Keratinocyte (primary cell): Measurements from ENCODE around the gene TMEFF2. TPM values are rescaled to one million over a fixed set of nuclear protein-coding genes. Genes with fewer than 3 reads are reported as not detected.

Source experiments
- DNase-seq: peaks from one replicate; pipeline ENCODE4 v3.0.0-alpha.2; 2011; ENCODE audit warnings: low read depth, missing footprints, low spot score
- FAIRE-seq: peaks from 2 replicates; lab custom pipeline; 2011; peaks lifted over from hg19 to GRCh38; lab: Jason Lieb, UNC
- H2AFZ ChIP-seq: 2 replicates; pipeline ENCODE4 v1.6.0; 2012; ENCODE audit warnings: low read length, control low read depth, inconsistent platforms; ENCODE audit not compliant: control insufficient read depth
- H3K27ac ChIP-seq: 2 replicates; pipeline ENCODE4 v1.5.1; 2011; ENCODE audit warnings: low read length; ENCODE audit not compliant: control insufficient read depth, insufficient read depth
- H3K27me3 ChIP-seq: 3 replicates; pipeline ENCODE4 v1.6.0; 2011; ENCODE audit warnings: low read length; ENCODE audit not compliant: control insufficient read depth, insufficient read depth; ENCODE audit errors: extremely low read depth
- H3K36me3 ChIP-seq, 2 experiments: 2 replicates in 1 of 2; 3 replicates in 1 of 2; pipeline ENCODE4 v1.5.1; 2011; ENCODE audit warnings: low read length in 2 of 2, mild to moderate bottlenecking in 1 of 2; ENCODE audit not compliant: control insufficient read depth in 2 of 2, insufficient read depth in 2 of 2; ENCODE audit errors: extremely low read depth in 1 of 2
- H3K4me1 ChIP-seq: 3 replicates; pipeline ENCODE4 v1.5.1; 2011; ENCODE audit warnings: low read length; ENCODE audit not compliant: control insufficient read depth, insufficient read depth; ENCODE audit errors: extremely low read depth
- H3K4me2 ChIP-seq: 3 replicates; pipeline ENCODE4 v1.6.0; 2011; ENCODE audit warnings: low read depth, low read length; ENCODE audit not compliant: control insufficient read depth, insufficient read depth; ENCODE audit errors: extremely low read depth
- H3K4me3 ChIP-seq, 3 experiments: fragments of 200-600 bp in 1 of 3; sonication (generic) in 1 of 3; 2 replicates in 2 of 3; 3 replicates in 1 of 3; pipeline ENCODE4 v1.5.1; 2011 to 2016; ENCODE audit warnings: low read length in 3 of 3, mild to moderate bottlenecking in 3 of 3, control low read depth in 2 of 3, inconsistent platforms in 1 of 3, low read depth in 1 of 3, mixed read lengths in 1 of 3, mixed run types in 1 of 3, moderate library complexity in 1 of 3; ENCODE audit not compliant: control insufficient read depth in 2 of 3, insufficient read depth in 2 of 3; ENCODE audit errors: extremely low read depth in 1 of 3
- H3K79me2 ChIP-seq: 2 replicates; pipeline ENCODE4 v1.6.0; 2012; ENCODE audit warnings: low read length; ENCODE audit not compliant: control insufficient read depth, insufficient read depth
- H3K9ac ChIP-seq: 3 replicates; pipeline ENCODE4 v1.6.0; 2011; ENCODE audit warnings: low read length; ENCODE audit not compliant: control insufficient read depth, insufficient read depth; ENCODE audit errors: extremely low read depth
- H3K9me1 ChIP-seq: 3 replicates; pipeline ENCODE4 v1.6.0; 2011; ENCODE audit warnings: low read length; ENCODE audit not compliant: control insufficient read depth, insufficient read depth; ENCODE audit errors: extremely low read depth
- H3K9me3 ChIP-seq: 2 replicates; pipeline ENCODE4 v1.5.1; 2012; ENCODE audit warnings: low read depth, low read length; ENCODE audit not compliant: control insufficient read depth
- H4K20me1 ChIP-seq: 3 replicates; pipeline ENCODE4 v1.6.0; 2011; ENCODE audit warnings: low read length; ENCODE audit not compliant: control insufficient read depth, insufficient read depth; ENCODE audit errors: extremely low read depth
- EZH2 ChIP-seq: IDR thresholded peaks from one replicate; pipeline ENCODE4 v1.6.1; 2012; ENCODE audit warnings: inconsistent platforms, mild to moderate bottlenecking, low read length, moderate library complexity
- dilution Hi-C: fragments of 300-500 bp; cut with MboI; formaldehyde crosslinking; loops from one replicate; pipeline ENCODE4 v1.7.0; 2020; ENCODE audit warnings: low sequenced_read_pairs; ENCODE audit not compliant: extremely low pct_ligation_motif_present
- polyA plus RNA-seq, 5 experiments: library from polyadenylated mRNA; depleted of rRNA in 3 of 5; stranded (reverse) in 3 of 5; stranded (forward) in 1 of 5; unstranded in 1 of 5; fragments of >200 nt; gene quantifications; 1 replicate in 1 of 5; 2 replicates in 3 of 5; 3 replicates in 1 of 5; pipeline versions ENCODE4 v1.2.1 to v1.2.3, GENCODE V29; 2011 to 2012; ENCODE audit warnings: missing spikeins in 2 of 5, low read depth in 1 of 5, low replicate concordance in 1 of 5
- TF ChIP-seq, protein P1 (sequence below), 3 experiments: IDR thresholded peaks in 1 of 3; conservative IDR thresholded peaks in 1 of 3; optimal IDR thresholded peaks in 1 of 3; 2 replicates in 2 of 3; 3 replicates in 1 of 3; pipeline versions ENCODE3 to v1.5.1; 2011; ENCODE audit warnings: low read length in 3 of 3, mild to moderate bottlenecking in 3 of 3, moderate library complexity in 2 of 3, control low read depth in 1 of 3, inconsistent platforms in 1 of 3; ENCODE audit not compliant: insufficient read depth in 2 of 3; ENCODE audit errors: extremely low read depth in 1 of 3

The TMEFF2 gene
- polyA plus RNA-seq, 1 donor (not counting 4 experiments of a cell fraction or from before 2014, with no cell fraction given): not detected

- no peaks in the 10 kb centered on the region for H3K9me1 ChIP-seq
- no peaks in the 10 kb centered on the region for H4K20me1 ChIP-seq
- no peak for DNase-seq
- H3K4me1 ChIP-seq: no peaks in the 10 kb centered on the region
- TF ChIP-seq EZH2: no peak
- TF ChIP-seq, protein P1, sequence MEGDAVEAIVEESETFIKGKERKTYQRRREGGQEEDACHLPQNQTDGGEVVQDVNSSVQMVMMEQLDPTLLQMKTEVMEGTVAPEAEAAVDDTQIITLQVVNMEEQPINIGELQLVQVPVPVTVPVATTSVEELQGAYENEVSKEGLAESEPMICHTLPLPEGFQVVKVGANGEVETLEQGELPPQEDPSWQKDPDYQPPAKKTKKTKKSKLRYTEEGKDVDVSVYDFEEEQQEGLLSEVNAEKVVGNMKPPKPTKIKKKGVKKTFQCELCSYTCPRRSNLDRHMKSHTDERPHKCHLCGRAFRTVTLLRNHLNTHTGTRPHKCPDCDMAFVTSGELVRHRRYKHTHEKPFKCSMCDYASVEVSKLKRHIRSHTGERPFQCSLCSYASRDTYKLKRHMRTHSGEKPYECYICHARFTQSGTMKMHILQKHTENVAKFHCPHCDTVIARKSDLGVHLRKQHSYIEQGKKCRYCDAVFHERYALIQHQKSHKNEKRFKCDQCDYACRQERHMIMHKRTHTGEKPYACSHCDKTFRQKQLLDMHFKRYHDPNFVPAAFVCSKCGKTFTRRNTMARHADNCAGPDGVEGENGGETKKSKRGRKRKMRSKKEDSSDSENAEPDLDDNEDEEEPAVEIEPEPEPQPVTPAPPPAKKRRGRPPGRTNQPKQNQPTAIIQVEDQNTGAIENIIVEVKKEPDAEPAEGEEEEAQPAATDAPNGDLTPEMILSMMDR (optimal IDR thresholded peaks at IDR 0.05 in 1 of 3, IDR thresholded peaks at IDR 0.05 in 1 of 3, conservative IDR thresholded peaks at IDR 0.05 in 1 of 3; ENCODE audit: extremely low read depth in 1 of 3, insufficient read depth in 2 of 3, low read length in 3 of 3): no peak
- FAIRE-seq: no peak
- H3K4me3 ChIP-seq: no peak overlapping the region
- dilution Hi-C loops: no loop called here
- no peaks in the 10 kb centered on the region for H3K36me3 ChIP-seq
- H3K4me2 ChIP-seq: no peak overlapping the region
- no peak overlapping the region for H2AFZ ChIP-seq
- H3K9ac ChIP-seq: no peak overlapping the region
- H3K9me3 ChIP-seq: no peaks in the 10 kb centered on the region
- H3K27ac ChIP-seq: no peak overlapping the region
- no peaks in the 10 kb centered on the region for H3K27me3 ChIP-seq
- no peaks in the 10 kb centered on the region for H3K79me2 ChIP-seq
These were observed 218.3 kb downstream of the TMEFF2 start for GRCh38 chr2:191976436-191976835.

GRCh38 chr2:191974676-191975075 is 220.1 kb downstream of the TMEFF2 start:
- Histone ChIP-seq H3K4me3 (no peak overlapping the region), H4K20me1 (no peaks in the 10 kb centered on the region), H3K9me3 (no peaks in the 10 kb centered on the region), H3K9ac (no peak overlapping the region), H3K4me1 (no peaks in the 10 kb centered on the region), H3K4me2 (no peak overlapping the region), H3K79me2 (no peaks in the 10 kb centered on the region), H3K9me1 (no peaks in the 10 kb centered on the region), H2AFZ (no peak overlapping the region), H3K36me3 (no peaks in the 10 kb centered on the region), H3K27me3 (no peaks in the 10 kb centered on the region), H3K27ac (no peak overlapping the region)
- FAIRE-seq (no peak), DNase-seq (no peak)
- TF ChIP-seq, protein P1 (optimal IDR thresholded peaks at IDR 0.05 in 1 of 3, IDR thresholded peaks at IDR 0.05 in 1 of 3, conservative IDR thresholded peaks at IDR 0.05 in 1 of 3; ENCODE audit: extremely low read depth in 1 of 3, insufficient read depth in 2 of 3, low read length in 3 of 3): no peak
- TF ChIP-seq EZH2: no peak
- dilution Hi-C loops: no loop called here
